G401.6 (cell line): ENCODE measurements around the gene KLHL30.
A peak's percentile ranks its signal among the peaks of the same experiment; 100 is the strongest.
"Not testable (repeated sequence)": the region's sequence is repeated elsewhere in the genome, so short reads cannot be mapped to it uniquely, and the experiment has no call there.

Experiments used
- FAIRE-seq: peaks from 2 replicates; lab custom pipeline; 2012; peaks lifted over from hg19 to GRCh38; lab: Jason Lieb, UNC

KLHL30 gene

GRCh38 chr2:238163481-238164198, 25.2 kb downstream of the KLHL30 start:
- FAIRE-seq: no peak

GRCh38 chr2:238164906-238165287, 26.4 kb downstream of the KLHL30 start:
- FAIRE-seq: no peak

- no peak for FAIRE-seq
These were observed 26.9 kb downstream of the KLHL30 start for GRCh38 chr2:238165288-238165921.

GRCh38 chr2:238166391-238167343, 28.2 kb downstream of the KLHL30 start:
- no peak for FAIRE-seq

- FAIRE-seq: no peak
These were observed 28.9 kb downstream of the KLHL30 start for GRCh38 chr2:238167344-238167715.

- no peak for FAIRE-seq
These were observed 29.3 kb downstream of the KLHL30 start for GRCh38 chr2:238167761-238168160.

- FAIRE-seq: no peak
These were observed 30.0 kb downstream of the KLHL30 start for GRCh38 chr2:238168196-238169047.

GRCh38 chr2:238169048-238169707, 30.7 kb downstream of the KLHL30 start:
- no peak for FAIRE-seq

- FAIRE-seq: peak; percentile 50
These were observed 31.3 kb downstream of the KLHL30 start for GRCh38 chr2:238169708-238170251.

- no peak for FAIRE-seq
These were observed 32.1 kb downstream of the KLHL30 start for GRCh38 chr2:238170386-238171071.

- not testable (repeated sequence) for FAIRE-seq
These were observed 32.6 kb downstream of the KLHL30 start for GRCh38 chr2:238171072-238171431.

- no peak for FAIRE-seq
These were observed 33.2 kb downstream of the KLHL30 start for GRCh38 chr2:238171575-238172187.

GRCh38 chr2:238172439-238172838, 34.0 kb downstream of the KLHL30 start:
- FAIRE-seq: no peak

- no peak for FAIRE-seq
These were observed 35.2 kb downstream of the KLHL30 start for GRCh38 chr2:238173692-238174091.

GRCh38 chr2:238174291-238174690, 35.8 kb downstream of the KLHL30 start:
- no peak for FAIRE-seq

GRCh38 chr2:238174701-238175100, 36.2 kb downstream of the KLHL30 start:
- FAIRE-seq: no peak

- no peak for FAIRE-seq
These were observed 38.1 kb downstream of the KLHL30 start for GRCh38 chr2:238176613-238177012.

GRCh38 chr2:238180554-238180953, 42.1 kb downstream of the KLHL30 start:
- FAIRE-seq: no peak

GRCh38 chr2:238182362-238182761, 43.9 kb downstream of the KLHL30 start:
- no peak for FAIRE-seq

- no peak for FAIRE-seq
These were observed 45.4 kb downstream of the KLHL30 start for GRCh38 chr2:238183821-238184220.
